Measurements from ENCODE around the gene NR2C2. TPM values are rescaled to one million over a fixed set of nuclear protein-coding genes. Genes with fewer than 3 reads are reported as not detected.

The NR2C2 gene
- 16.8 and 19.3 TPM in 2 replicates for total RNA-seq

GRCh38 chr3:14947100-14947885 lies at the start of gene NR2C2:
Gene NR2C2 (plus strand): TSS chr3:14947583. CDS start chr3:15003915, 56,332 bp downstream.

GRCh38 chr3:15064835-15065549 lies 117.6 kb downstream of the NR2C2 start, which contains the start of gene MRPS25:
Gene MRPS25 (minus strand): TSS chr3:15065315. CDS start chr3:15065194, 121 bp downstream.

Other genes with a start within 250 kb of the NR2C2 start
- gene FGD5, start 128.6 kb upstream of the NR2C2 start, total RNA-seq = 2.1 and 5.6 TPM in 2 replicates
- gene MRPS25, start 117.7 kb downstream of the NR2C2 start, total RNA-seq = 16.2 and 25.3 TPM in 2 replicates
- 15.7 and 16.8 TPM in 2 replicates for gene RBSN, start 151.6 kb downstream of the NR2C2 start, total RNA-seq

Measured in cardiac ventricle fibroblast (primary cell).